OCI-LY3 (cell line): ENCODE data around the gene CCL20.

Experiments
- EZH2phosphoT487 ChIP-seq: fragments of 200-600 bp; shearing (Covaris generic); IDR thresholded peaks from 2 replicates; pipeline ENCODE4 v1.6.1; 2018; ENCODE audit warnings: antibody characterized with exemption, mixed run types, low read depth
- TF ChIP-seq, protein P1 (sequence below): fragments of 200-600, 300-600 bp; sonication (generic); IDR thresholded peaks from 2 replicates; pipeline ENCODE4 v1.5.1; 2014; ENCODE audit warnings: antibody characterized with exemption, low read length, low read depth

- TF ChIP-seq, protein P1, sequence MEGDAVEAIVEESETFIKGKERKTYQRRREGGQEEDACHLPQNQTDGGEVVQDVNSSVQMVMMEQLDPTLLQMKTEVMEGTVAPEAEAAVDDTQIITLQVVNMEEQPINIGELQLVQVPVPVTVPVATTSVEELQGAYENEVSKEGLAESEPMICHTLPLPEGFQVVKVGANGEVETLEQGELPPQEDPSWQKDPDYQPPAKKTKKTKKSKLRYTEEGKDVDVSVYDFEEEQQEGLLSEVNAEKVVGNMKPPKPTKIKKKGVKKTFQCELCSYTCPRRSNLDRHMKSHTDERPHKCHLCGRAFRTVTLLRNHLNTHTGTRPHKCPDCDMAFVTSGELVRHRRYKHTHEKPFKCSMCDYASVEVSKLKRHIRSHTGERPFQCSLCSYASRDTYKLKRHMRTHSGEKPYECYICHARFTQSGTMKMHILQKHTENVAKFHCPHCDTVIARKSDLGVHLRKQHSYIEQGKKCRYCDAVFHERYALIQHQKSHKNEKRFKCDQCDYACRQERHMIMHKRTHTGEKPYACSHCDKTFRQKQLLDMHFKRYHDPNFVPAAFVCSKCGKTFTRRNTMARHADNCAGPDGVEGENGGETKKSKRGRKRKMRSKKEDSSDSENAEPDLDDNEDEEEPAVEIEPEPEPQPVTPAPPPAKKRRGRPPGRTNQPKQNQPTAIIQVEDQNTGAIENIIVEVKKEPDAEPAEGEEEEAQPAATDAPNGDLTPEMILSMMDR = no peak
- no peak for TF ChIP-seq EZH2phosphoT487
Measured at GRCh38 chr2:227828477-227828912, 14.9 kb downstream of the CCL20 start.
